Measurements from ENCODE around the gene ACOT11. TPM values are rescaled to one million over a fixed set of nuclear protein-coding genes. Genes with fewer than 3 reads are reported as not detected.
"Not testable (repeated sequence)": the region's sequence is repeated elsewhere in the genome, so short reads cannot be mapped to it uniquely, and the experiment has no call there.

Gene ACOT11
- total RNA-seq, 1 donor from 2014 or later = 3.1 TPM

- H3K9me3 Mint-ChIP-seq = no peaks in the 10 kb centered on the region
- H3K4me1 Mint-ChIP-seq = no peaks in the 10 kb centered on the region
- H3K27me3 Mint-ChIP-seq (ENCODE audit: low read depth) = no peaks in the 10 kb centered on the region
- no peak overlapping the region for H3K27ac Mint-ChIP-seq (ENCODE audit: unreplicated experiment)
- H3K4me3 Mint-ChIP-seq = no peak overlapping the region
- DNase-seq (ENCODE audit: low read depth, low spot score) = no peak
- H3K36me3 Mint-ChIP-seq (ENCODE audit: low read depth) = no peaks in the 10 kb centered on the region
- TF ChIP-seq CTCF (conservative IDR thresholded peaks at IDR 0.05) = no peak
These were observed 67.7 kb downstream of the ACOT11 start for GRCh38 chr1:54615531-54616279.

GRCh38 chr1:54619749-54620148, 71.7 kb downstream of the ACOT11 start:
- Mint-ChIP-seq H3K4me1 (no peaks in the 10 kb centered on the region), H3K27ac (ENCODE audit: unreplicated experiment) (peak overlapping the region; percentile 53), H3K27me3 (ENCODE audit: low read depth) (no peaks in the 10 kb centered on the region), H3K9me3 (no peaks in the 10 kb centered on the region), H3K36me3 (ENCODE audit: low read depth) (no peaks in the 10 kb centered on the region), H3K4me3 (no peak overlapping the region)
- no peak for TF ChIP-seq CTCF (conservative IDR thresholded peaks at IDR 0.05)
- DNase-seq (ENCODE audit: low read depth, low spot score) = no peak

GRCh38 chr1:54623216-54624007, 75.4 kb downstream of the ACOT11 start, which contains the start of gene FAM151A:
Gene FAM151A, minus strand, starts transcription at chr1:54623525. Its CDS starts 130 bp downstream, at chr1:54623395.
- Mint-ChIP-seq H3K4me3 (no peak within 1 kb of the TSS), H3K36me3 (ENCODE audit: low read depth) (no peaks in the 10 kb centered on the region), H3K27ac (ENCODE audit: unreplicated experiment) (no peak within 1 kb of the TSS), H3K9me3 (no peaks in the 10 kb centered on the region), H3K4me1 (no peaks in the 10 kb centered on the region), H3K27me3 (ENCODE audit: low read depth) (no peaks in the 10 kb centered on the region)
- no peak for DNase-seq (ENCODE audit: low read depth, low spot score)
- no peak for TF ChIP-seq CTCF (conservative IDR thresholded peaks at IDR 0.05)

GRCh38 chr1:54624466-54625464, 76.7 kb downstream of the ACOT11 start:
- no peak for TF ChIP-seq CTCF (conservative IDR thresholded peaks at IDR 0.05)
- Mint-ChIP-seq H3K4me3 (no peak overlapping the region), H3K36me3 (ENCODE audit: low read depth) (no peaks in the 10 kb centered on the region), H3K4me1 (no peaks in the 10 kb centered on the region), H3K27me3 (ENCODE audit: low read depth) (no peaks in the 10 kb centered on the region), H3K9me3 (no peaks in the 10 kb centered on the region), H3K27ac (ENCODE audit: unreplicated experiment) (no peak overlapping the region)
- no peak for DNase-seq (ENCODE audit: low read depth, low spot score)

- TF ChIP-seq CTCF (conservative IDR thresholded peaks at IDR 0.05) = no peak
- Mint-ChIP-seq H3K9me3 (no peaks in the 10 kb centered on the region), H3K4me3 (no peak overlapping the region), H3K4me1 (no peaks in the 10 kb centered on the region), H3K27me3 (ENCODE audit: low read depth) (no peaks in the 10 kb centered on the region), H3K27ac (ENCODE audit: unreplicated experiment) (no peak overlapping the region), H3K36me3 (ENCODE audit: low read depth) (no peaks in the 10 kb centered on the region)
- no peak for DNase-seq (ENCODE audit: low read depth, low spot score)
These were observed 79.2 kb downstream of the ACOT11 start for GRCh38 chr1:54627196-54627595.

- H3K27ac Mint-ChIP-seq (ENCODE audit: unreplicated experiment); DNase-seq (ENCODE audit: low read depth, low spot score); H3K36me3 Mint-ChIP-seq (ENCODE audit: low read depth); H3K4me1 Mint-ChIP-seq; H3K9me3 Mint-ChIP-seq; H3K27me3 Mint-ChIP-seq (ENCODE audit: low read depth); H3K4me3 Mint-ChIP-seq: not testable (repeated sequence)
These were observed 87.8 kb downstream of the ACOT11 start for GRCh38 chr1:54635804-54636203.

GRCh38 chr1:54636461-54637446, 88.7 kb downstream of the ACOT11 start:
- not testable (repeated sequence) for H3K4me3 Mint-ChIP-seq; H3K36me3 Mint-ChIP-seq (ENCODE audit: low read depth); H3K9me3 Mint-ChIP-seq; H3K27ac Mint-ChIP-seq (ENCODE audit: unreplicated experiment); H3K27me3 Mint-ChIP-seq (ENCODE audit: low read depth); H3K4me1 Mint-ChIP-seq; DNase-seq (ENCODE audit: low read depth, low spot score)
